HG03520 (cell line): ENCODE measurements around the gene NEMF.
"Not testable (repeated sequence)": the region's sequence is repeated elsewhere in the genome, so short reads cannot be mapped to it uniquely, and the experiment has no call there.

Experiments used
- ATAC-seq: cut with Tn5 transposase; IDR thresholded peaks from one replicate; pipeline ENCODE4 v1.9.1; 2021; ENCODE audit warnings: mild to moderate bottlenecking, moderate library complexity; ENCODE audit not compliant: unreplicated experiment

Gene NEMF

GRCh38 chr14:49852301-49853157 lies at the start of gene NEMF:
TSS of gene NEMF (minus strand) at chr14:49852788. CDS start at chr14:49852753, 35 bp downstream.
- ATAC-seq, result peak; percentile 75

GRCh38 chr14:49900973-49901372 lies 48.4 kb upstream of the NEMF start:
- ATAC-seq, result no peak

- ATAC-seq, result no peak
Observed at GRCh38 chr14:49898485-49898884, 45.9 kb upstream of the NEMF start.

- no peak for ATAC-seq
Observed at GRCh38 chr14:49897965-49898364, 45.4 kb upstream of the NEMF start.

- ATAC-seq, result no peak
Observed at GRCh38 chr14:49897414-49897813, 44.8 kb upstream of the NEMF start.

GRCh38 chr14:49896966-49897365 lies 44.4 kb upstream of the NEMF start:
- ATAC-seq, result no peak

- not testable (repeated sequence) for ATAC-seq
Observed at GRCh38 chr14:49896272-49896671, 43.7 kb upstream of the NEMF start.

GRCh38 chr14:49895480-49895879 lies 42.9 kb upstream of the NEMF start:
- no peak for ATAC-seq

- not testable (repeated sequence) for ATAC-seq
Observed at GRCh38 chr14:49894214-49895107, 41.9 kb upstream of the NEMF start.

- peak; percentile 31 for ATAC-seq
Observed at GRCh38 chr14:49893309-49894213, 41.0 kb upstream of the NEMF start.

- ATAC-seq, result peak; percentile 80
Observed at GRCh38 chr14:49892636-49893308, 40.2 kb upstream of the NEMF start, which contains the start of gene ARF6. TSS of gene ARF6 (plus strand) at chr14:49893082. CDS start at chr14:49893737, 655 bp downstream.

GRCh38 chr14:49892301-49892635 lies 39.7 kb upstream of the NEMF start:
- ATAC-seq, result peak; percentile 19

GRCh38 chr14:49888293-49888692 lies 35.7 kb upstream of the NEMF start:
- ATAC-seq, result no peak

GRCh38 chr14:49886523-49886922 lies 33.9 kb upstream of the NEMF start:
- ATAC-seq, result no peak

- no peak for ATAC-seq
Observed at GRCh38 chr14:49882826-49883694, 30.5 kb upstream of the NEMF start.

- ATAC-seq, result no peak
Observed at GRCh38 chr14:49881350-49882001, 28.9 kb upstream of the NEMF start.

GRCh38 chr14:49880267-49881064 lies 27.9 kb upstream of the NEMF start:
- no peak for ATAC-seq
